AG04449 (cell line): Measurements from ENCODE around the gene FAM227B.

Experiments
- CTCF ChIA-PET: fragments of 350-600 bp; formaldehyde crosslinking; extraction: SDS; loops from one replicate; lab custom pipeline; 2021; ENCODE audit warnings: antibody characterized with exemption; lab: Yijun Ruan, JAX
- POLR2A ChIA-PET: fragments of 400-600, 350-600 bp; formaldehyde crosslinking; extraction: SDS; loops from one replicate; lab custom pipeline; 2020; ENCODE audit warnings: antibody characterized with exemption, inconsistent platforms; lab: Yijun Ruan, JAX
- DNase-seq: peaks from one replicate; pipeline ENCODE4 v3.0.0-alpha.2; 2010; ENCODE audit warnings: low read depth, low spot score
- H3K4me3 ChIP-seq: 2 replicates; pipeline ENCODE4 v1.5.1; 2011; ENCODE audit warnings: low read depth, mild to moderate bottlenecking, control low read depth, low read length
- TF ChIP-seq, protein P1 (sequence below): IDR thresholded peaks from one replicate; pipeline ENCODE4 v1.5.1; 2011; ENCODE audit warnings: mild to moderate bottlenecking, moderate library complexity, low read length, control low read depth, inconsistent platforms; ENCODE audit not compliant: insufficient read depth; ENCODE audit errors: missing control alignments

The FAM227B gene

GRCh38 chr15:49382394-49382793 lies 238.2 kb downstream of the FAM227B start:
- POLR2A ChIA-PET: no interaction called here
- no peak overlapping the region for H3K4me3 ChIP-seq
- TF ChIP-seq, protein P1, sequence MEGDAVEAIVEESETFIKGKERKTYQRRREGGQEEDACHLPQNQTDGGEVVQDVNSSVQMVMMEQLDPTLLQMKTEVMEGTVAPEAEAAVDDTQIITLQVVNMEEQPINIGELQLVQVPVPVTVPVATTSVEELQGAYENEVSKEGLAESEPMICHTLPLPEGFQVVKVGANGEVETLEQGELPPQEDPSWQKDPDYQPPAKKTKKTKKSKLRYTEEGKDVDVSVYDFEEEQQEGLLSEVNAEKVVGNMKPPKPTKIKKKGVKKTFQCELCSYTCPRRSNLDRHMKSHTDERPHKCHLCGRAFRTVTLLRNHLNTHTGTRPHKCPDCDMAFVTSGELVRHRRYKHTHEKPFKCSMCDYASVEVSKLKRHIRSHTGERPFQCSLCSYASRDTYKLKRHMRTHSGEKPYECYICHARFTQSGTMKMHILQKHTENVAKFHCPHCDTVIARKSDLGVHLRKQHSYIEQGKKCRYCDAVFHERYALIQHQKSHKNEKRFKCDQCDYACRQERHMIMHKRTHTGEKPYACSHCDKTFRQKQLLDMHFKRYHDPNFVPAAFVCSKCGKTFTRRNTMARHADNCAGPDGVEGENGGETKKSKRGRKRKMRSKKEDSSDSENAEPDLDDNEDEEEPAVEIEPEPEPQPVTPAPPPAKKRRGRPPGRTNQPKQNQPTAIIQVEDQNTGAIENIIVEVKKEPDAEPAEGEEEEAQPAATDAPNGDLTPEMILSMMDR: no peak
- DNase-seq: no peak
- CTCF ChIA-PET: no interaction called here

GRCh38 chr15:49380912-49381311 lies 239.7 kb downstream of the FAM227B start:
- H3K4me3 ChIP-seq: no peak overlapping the region
- no peak for DNase-seq
- POLR2A ChIA-PET: no interaction called here
- CTCF ChIA-PET: interaction anchor here (2.4 kb wide), 1 partner anchor 42 kb away, joined by 6 read pairs; the partner anchor contains the start of gene FGF7
- TF ChIP-seq, protein P1: no peak

GRCh38 chr15:49379996-49380395 lies 240.6 kb downstream of the FAM227B start:
- no peak for DNase-seq
- ChIA-PET POLR2A (no interaction called here), CTCF (interaction anchor here (2.4 kb wide), 1 partner anchor 43 kb away, joined by 6 read pairs; the partner anchor contains the start of gene FGF7)
- TF ChIP-seq, protein P1: no peak
- H3K4me3 ChIP-seq: no peak overlapping the region

DNA sequence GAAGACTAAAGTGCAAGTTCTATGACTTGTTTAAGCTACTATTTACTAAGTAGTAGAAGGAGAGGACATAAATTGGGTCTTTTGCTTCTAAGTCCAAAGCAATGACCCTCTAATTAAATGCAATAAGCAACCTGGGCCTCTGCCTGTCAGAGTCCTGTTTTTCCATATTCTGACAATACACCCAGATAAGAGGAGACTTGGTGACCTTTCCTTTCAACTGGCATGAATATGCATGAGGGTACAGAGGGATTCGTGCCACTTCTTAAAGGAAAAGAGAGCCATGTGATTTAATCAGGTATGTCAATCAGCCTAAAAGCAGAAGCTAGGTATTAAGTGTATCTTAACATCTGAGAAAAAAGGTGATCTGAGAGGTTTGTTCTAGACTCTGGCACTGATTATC lies 248.3 kb downstream of the FAM227B start:
- TF ChIP-seq, protein P1: no peak
- H3K4me3 ChIP-seq: no peak overlapping the region
- ChIA-PET CTCF (interaction anchor here (1.0 kb wide), 1 partner anchor 631 kb away, joined by 3 read pairs; no protein-coding TSS in a partner anchor), POLR2A (no interaction called here)
- no peak for DNase-seq

DNA sequence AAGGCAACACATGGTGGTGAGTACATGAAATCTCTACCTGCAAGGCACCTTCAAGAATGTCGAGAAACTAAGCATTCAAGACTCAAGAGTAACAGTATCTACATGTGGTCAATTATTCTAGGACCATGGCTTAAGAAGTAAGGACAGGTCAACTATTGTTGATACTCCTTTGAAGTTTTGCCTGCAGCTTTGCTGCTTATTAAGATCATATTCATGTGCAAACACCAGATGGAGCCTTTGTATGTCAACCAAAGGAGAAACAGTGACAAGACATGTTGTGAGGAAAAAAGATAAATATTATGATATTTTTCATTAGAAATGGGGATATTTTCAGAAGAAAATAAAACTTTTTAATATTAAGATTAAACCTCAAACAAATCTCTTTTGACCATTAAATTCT lies 249.8 kb downstream of the FAM227B start:
- ChIA-PET POLR2A (no interaction called here), CTCF (interaction anchor here (1.1 to 1.9 kb wide), 2 partner anchors 23 to 52 kb away, joined by 3 to 12 read pairs; partner anchors contain the start of gene FGF7)
- no peak overlapping the region for H3K4me3 ChIP-seq
- TF ChIP-seq, protein P1: peak; percentile 18
- no peak for DNase-seq

DNA sequence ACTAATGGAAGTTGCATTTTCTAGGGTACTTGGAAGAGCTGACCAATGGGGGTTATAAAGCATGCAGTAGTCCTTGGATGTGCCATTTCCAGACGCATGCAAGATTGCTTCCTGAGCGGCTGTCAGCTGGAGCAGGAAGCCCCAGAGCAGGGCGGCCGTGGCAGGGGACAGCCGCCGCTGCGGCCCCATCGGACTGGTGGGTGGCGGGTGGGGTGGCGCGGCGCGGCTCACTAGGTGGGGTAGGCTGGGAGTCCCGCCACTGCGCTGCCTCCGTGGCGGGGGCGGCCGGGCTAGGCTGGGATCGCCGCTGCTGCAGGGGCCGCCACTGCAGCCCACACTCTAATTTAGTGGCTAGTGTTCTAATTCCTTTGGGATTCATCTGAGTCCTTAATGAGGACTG lies 254.1 kb downstream of the FAM227B start:
- no peak for DNase-seq
- POLR2A ChIA-PET: no interaction called here
- CTCF ChIA-PET: no interaction called here
- TF ChIP-seq, protein P1: no peak
- no peak overlapping the region for H3K4me3 ChIP-seq
